Frontal cortex (tissue), 4 donors: ENCODE measurements around the gene ADGRA3. TPM values are rescaled to one million over a fixed set of nuclear protein-coding genes. Genes with fewer than 3 reads are reported as not detected.

Source experiments
- DNase-seq, 2 donors: peaks; one replicate each; pipeline ENCODE4 v3.0.0; 2012; ENCODE audit warnings: low spot score in 2 of 2
- FAIRE-seq: peaks from 2 replicates; lab custom pipeline; 2012; peaks lifted over from hg19 to GRCh38; lab: Jason Lieb, UNC
- total RNA-seq: library from RNA; depleted of rRNA; stranded (reverse); fragments of >200 nt; gene quantifications from one replicate; pipeline ENCODE4 v1.2.3, GENCODE V29; 2014
- donor health status: control.
- donor health status: control.
- donor health status: control.

ADGRA3 gene
- total RNA-seq, result 45.2 TPM

- no peak for FAIRE-seq
- DNase-seq, result peak; percentile 73 to 78
Measured at GRCh38 chr4:22515888-22516541, at the start of gene ADGRA3. ADGRA3 (minus strand) TSS chr4:22516066; CDS start chr4:22515784, 282 bp downstream.

- FAIRE-seq, result no peak
- DNase-seq, result no peak
Measured at GRCh38 chr4:22556495-22556894, 40.6 kb upstream of the ADGRA3 start.

- DNase-seq (no peak), FAIRE-seq (no peak)
Measured at GRCh38 chr4:22554670-22555069, 38.8 kb upstream of the ADGRA3 start.

- DNase-seq (no peak), FAIRE-seq (no peak)
Measured at GRCh38 chr4:22553560-22553959, 37.7 kb upstream of the ADGRA3 start.

GRCh38 chr4:22552812-22553211 is 36.9 kb upstream of the ADGRA3 start:
- FAIRE-seq (no peak), DNase-seq (no peak)

- DNase-seq, result no peak
- no peak for FAIRE-seq
Measured at GRCh38 chr4:22551550-22551949, 35.7 kb upstream of the ADGRA3 start.

- no peak for FAIRE-seq
Measured at GRCh38 chr4:22546299-22546698, 30.4 kb upstream of the ADGRA3 start.

GRCh38 chr4:22539251-22539650 is 23.4 kb upstream of the ADGRA3 start:
- FAIRE-seq (no peak), DNase-seq (no peak)

More at GRCh38 chr4:22546299-22546698, 30.4 kb upstream of the ADGRA3 start:
- DNase-seq, result no peak

GRCh38 chr4:22537864-22538263 is 22.0 kb upstream of the ADGRA3 start:
- FAIRE-seq, result no peak
- DNase-seq, result no peak

- DNase-seq (no peak), FAIRE-seq (no peak)
Measured at GRCh38 chr4:22534374-22534773, 18.5 kb upstream of the ADGRA3 start.

- no peak for FAIRE-seq
- no peak for DNase-seq
Measured at GRCh38 chr4:22532896-22533295, 17.0 kb upstream of the ADGRA3 start.

- FAIRE-seq (no peak), DNase-seq (no peak)
Measured at GRCh38 chr4:22532117-22532516, 16.3 kb upstream of the ADGRA3 start.

GRCh38 chr4:22531311-22532019 is 15.6 kb upstream of the ADGRA3 start:
- FAIRE-seq (no peak), DNase-seq (no peak)

- FAIRE-seq, result no peak
Measured at GRCh38 chr4:22524895-22525294, 9.0 kb upstream of the ADGRA3 start.

GRCh38 chr4:22522706-22523501 is 7.0 kb upstream of the ADGRA3 start:
- DNase-seq (no peak), FAIRE-seq (no peak)

More at GRCh38 chr4:22524895-22525294, 9.0 kb upstream of the ADGRA3 start:
- DNase-seq, result no peak

GRCh38 chr4:22522206-22522605 is 6.3 kb upstream of the ADGRA3 start:
- DNase-seq (no peak), FAIRE-seq (no peak)

GRCh38 chr4:22521240-22521639 is 5.4 kb upstream of the ADGRA3 start:
- FAIRE-seq, result no peak
- no peak for DNase-seq

GRCh38 chr4:22515145-22515887 is 550 bp downstream of the ADGRA3 start:
- DNase-seq (peak; percentile 54 to 56), FAIRE-seq (no peak)

GRCh38 chr4:22514481-22514880 is 1.4 kb downstream of the ADGRA3 start:
- peak in 1 of 2 donors; percentile 26 for DNase-seq
- FAIRE-seq, result no peak

GRCh38 chr4:22514001-22514400 is 1.9 kb downstream of the ADGRA3 start:
- FAIRE-seq, result no peak
- DNase-seq, result no peak
